WTC11 (cell line): ENCODE data around the gene BORCS8. TPM values are rescaled to one million over a fixed set of nuclear protein-coding genes. Genes with fewer than 3 reads are reported as not detected.
A peak's percentile ranks its signal among the peaks of the same experiment; 100 is the strongest.

Source experiments
- ATAC-seq: fragments of 200-7000 bp; cut with Tn5 transposase; 2 replicates; pipeline ENCODE4 v1.10.0; 2021; ENCODE audit warnings: mild to moderate bottlenecking, moderate library complexity
- CTCF ChIA-PET: fragments of 300-600 bp; sonication (Branson Sonifier 250); formaldehyde crosslinking; loops from one replicate; lab custom pipeline; 2021; ENCODE audit warnings: antibody characterized with exemption; lab: Charles Lee
- POLR2A ChIA-PET: fragments of 350-600 bp; sonication (Branson Sonifier 250); formaldehyde crosslinking; loops from one replicate; lab custom pipeline; 2021; ENCODE audit warnings: antibody characterized with exemption; lab: Charles Lee
- DNase-seq: peaks from one replicate; pipeline ENCODE4 v3.0.0; 2021; ENCODE audit warnings: low spot score
- H3K27ac Mint-ChIP-seq: 2 replicates; pipeline ENCODE4 v1.8.0; 2021; ENCODE audit warnings: mixed read lengths
- H3K27me3 Mint-ChIP-seq: 2 replicates; pipeline ENCODE4 v1.8.0; 2021; ENCODE audit warnings: low read depth, mild to moderate bottlenecking, moderate library complexity, mixed read lengths
- H3K36me3 Mint-ChIP-seq: 2 replicates; pipeline ENCODE4 v1.8.0; 2021; ENCODE audit warnings: mixed read lengths
- H3K4me1 Mint-ChIP-seq: 2 replicates; pipeline ENCODE4 v1.8.0; 2022; ENCODE audit warnings: mixed read lengths
- H3K4me3 Mint-ChIP-seq: 2 replicates; pipeline ENCODE4 v1.8.0; 2021; ENCODE audit warnings: mild to moderate bottlenecking, moderate library complexity, mixed read lengths
- H3K9me3 Mint-ChIP-seq: 2 replicates; pipeline ENCODE4 v1.8.0; 2021; ENCODE audit warnings: mixed read lengths
- ATF1 ChIP-seq: sonication (generic); formaldehyde crosslinking; IDR thresholded peaks from 2 replicates; pipeline ENCODE4 v1.8.1; 2023; ENCODE audit warnings: mild to moderate bottlenecking, moderate library complexity, missing genetic modification reagents
- ATF2 ChIP-seq: sonication (generic); formaldehyde crosslinking; IDR thresholded peaks from 2 replicates; pipeline ENCODE4 v1.8.1; 2022; ENCODE audit warnings: low read depth, missing genetic modification reagents, borderline replicate concordance
- CREB1 ChIP-seq: sonication (generic); formaldehyde crosslinking; IDR thresholded peaks from 2 replicates; pipeline ENCODE4 v1.8.0; 2023; ENCODE audit warnings: mild to moderate bottlenecking, missing genetic modification reagents
- CREM ChIP-seq: sonication (generic); formaldehyde crosslinking; IDR thresholded peaks from 2 replicates; pipeline ENCODE4 v1.8.1; 2022; ENCODE audit warnings: mild to moderate bottlenecking, missing genetic modification reagents, moderate library complexity
- E2F5 ChIP-seq: sonication (generic); formaldehyde crosslinking; IDR thresholded peaks from 2 replicates; pipeline ENCODE4 v1.8.1; 2022; ENCODE audit warnings: mild to moderate bottlenecking, moderate library complexity, missing genetic modification reagents
- EMX1 ChIP-seq: fragments of 250-450 bp; sonication (Bioruptor Pico); IDR thresholded peaks from 2 replicates; pipeline ENCODE4 v1.8.0; 2021; ENCODE audit warnings: mild to moderate bottlenecking
- ESRRA ChIP-seq: sonication (generic); formaldehyde crosslinking; IDR thresholded peaks from 2 replicates; pipeline ENCODE4 v1.8.1; 2022; ENCODE audit warnings: mild to moderate bottlenecking, missing genetic modification reagents, borderline replicate concordance
- FOXP1 ChIP-seq: sonication (generic); formaldehyde crosslinking; IDR thresholded peaks from 2 replicates; pipeline ENCODE4 v1.8.0; 2022; ENCODE audit warnings: missing genetic modification reagents, mild to moderate bottlenecking, moderate library complexity, borderline replicate concordance
- GABPB1 ChIP-seq: sonication (generic); formaldehyde crosslinking; IDR thresholded peaks from 2 replicates; pipeline ENCODE4 v1.8.1; 2023; ENCODE audit warnings: mild to moderate bottlenecking, missing genetic modification reagents
- IRF2 ChIP-seq: sonication (generic); formaldehyde crosslinking; IDR thresholded peaks from 2 replicates; pipeline ENCODE4 v1.8.0; 2022; ENCODE audit warnings: low read depth, missing genetic modification reagents, borderline replicate concordance
- JUN ChIP-seq: sonication (generic); formaldehyde crosslinking; IDR thresholded peaks from 2 replicates; pipeline ENCODE4 v1.8.0; 2023; ENCODE audit warnings: mild to moderate bottlenecking, missing genetic modification reagents
- NR2C2 ChIP-seq: sonication (generic); formaldehyde crosslinking; IDR thresholded peaks from 2 replicates; pipeline ENCODE4 v1.8.0; 2022; ENCODE audit warnings: mild to moderate bottlenecking, missing genetic modification reagents
- PRRX2 ChIP-seq: fragments of 250-450 bp; sonication (Bioruptor Pico); IDR thresholded peaks from 2 replicates; pipeline ENCODE4 v1.8.0; 2021; ENCODE audit warnings: mild to moderate bottlenecking
- RELA ChIP-seq: sonication (generic); formaldehyde crosslinking; IDR thresholded peaks from 2 replicates; pipeline ENCODE4 v1.8.1; 2022; ENCODE audit warnings: missing genetic modification reagents, mild to moderate bottlenecking, borderline replicate concordance
- SMAD4 ChIP-seq: sonication (generic); formaldehyde crosslinking; IDR thresholded peaks from 2 replicates; pipeline ENCODE4 v1.8.0; 2022; ENCODE audit warnings: mild to moderate bottlenecking, missing genetic modification reagents
- SOX15 ChIP-seq: fragments of 250-450 bp; sonication (Bioruptor Pico); IDR thresholded peaks from 2 replicates; pipeline ENCODE4 v1.9.0; 2021; ENCODE audit warnings: mild to moderate bottlenecking
- TEAD4 ChIP-seq: sonication (generic); formaldehyde crosslinking; IDR thresholded peaks from 2 replicates; pipeline ENCODE4 v1.8.0; 2022; ENCODE audit warnings: mild to moderate bottlenecking, missing genetic modification reagents
- ZBTB21 ChIP-seq: sonication (generic); formaldehyde crosslinking; IDR thresholded peaks from 2 replicates; pipeline ENCODE4 v1.8.1; 2023; ENCODE audit warnings: mild to moderate bottlenecking, missing genetic modification reagents, borderline replicate concordance
- ZMAT4 ChIP-seq: fragments of 250-450 bp; sonication (Bioruptor Pico); IDR thresholded peaks from 2 replicates; pipeline ENCODE4 v1.9.0; 2021; ENCODE audit warnings: mild to moderate bottlenecking
- ZNF121 ChIP-seq: sonication (generic); formaldehyde crosslinking; IDR thresholded peaks from 2 replicates; pipeline ENCODE4 v1.8.0; 2023; ENCODE audit warnings: missing genetic modification reagents
- ZNF219 ChIP-seq: sonication (generic); formaldehyde crosslinking; IDR thresholded peaks from 2 replicates; pipeline ENCODE4 v1.8.0; 2023; ENCODE audit warnings: missing genetic modification reagents, mild to moderate bottlenecking, borderline replicate concordance
- ZNF425 ChIP-seq: fragments of 250-450 bp; sonication (Bioruptor Pico); conservative IDR thresholded peaks from 2 replicates; pipeline ENCODE4 v1.9.0; 2021; ENCODE audit warnings: mild to moderate bottlenecking
- ZNF532 ChIP-seq: fragments of 250-450 bp; sonication (Bioruptor Pico); IDR thresholded peaks from 2 replicates; pipeline ENCODE4 v1.9.0; 2021; ENCODE audit warnings: mild to moderate bottlenecking, borderline replicate concordance
- ZSCAN18 ChIP-seq: fragments of 250-450 bp; sonication (Bioruptor Pico); IDR thresholded peaks from 2 replicates; pipeline ENCODE4 v2.1.2; 2022; ENCODE audit warnings: mild to moderate bottlenecking, moderate library complexity
- total RNA-seq: library from RNA; stranded (reverse); gene quantifications from 3 replicates; pipeline ENCODE4 v1.2.3, GENCODE V29; 2021

The BORCS8 gene
- total RNA-seq, 1 experiment from 2014 or later: 20.9 TPM

- POLR2A ChIA-PET: interaction anchor here (1.0 to 1.5 kb wide), 5 partner anchors 8 to 48 kb away, joined by 3 to 12 read pairs (median 4); no protein-coding TSS in a partner anchor
- H3K4me1 Mint-ChIP-seq: peaks cover 15% of the 10 kb centered on the region
- no peak for ATAC-seq
- CTCF ChIA-PET: interaction anchor here (0.6 to 3.3 kb wide), 7 partner anchors 17 to 90 kb away, joined by 3 to 32 read pairs (median 5); no protein-coding TSS in a partner anchor
- peaks cover 73% of the 10 kb centered on the region for H3K27me3 Mint-ChIP-seq
- no peak overlapping the region for H3K27ac Mint-ChIP-seq
- no peak for DNase-seq
- no peaks in the 10 kb centered on the region for H3K36me3 Mint-ChIP-seq
- H3K9me3 Mint-ChIP-seq: no peaks in the 10 kb centered on the region
- TF ChIP-seq IRF2 (no peak), SMAD4 (CRISPR knock-in tag) (no peak), ZSCAN18 (CRISPR knock-in tag) (no peak), PRRX2 (CRISPR knock-in tag) (no peak), ZBTB21 (CRISPR knock-in tag) (no peak), GABPB1 (CRISPR knock-in tag) (no peak), CREM (CRISPR knock-in tag) (no peak), CREB1 (CRISPR knock-in tag) (no peak)
- peak overlapping the region; percentile 61 for H3K4me3 Mint-ChIP-seq
Measured at GRCh38 chr19:19169236-19170052, 22.5 kb downstream of the BORCS8 start.

- H3K27me3 Mint-ChIP-seq: peaks cover 57% of the 10 kb centered on the region
- POLR2A ChIA-PET: interaction anchor here (0.5 to 0.7 kb wide), 2 partner anchors 19 to 116 kb away, joined by 3 read pairs; no protein-coding TSS in a partner anchor
- H3K27ac Mint-ChIP-seq: no peak overlapping the region
- TF ChIP-seq ZNF219: no peak
- no peak for TF ChIP-seq EMX1 (CRISPR knock-in tag)
- TF ChIP-seq ZNF532: no peak
- TF ChIP-seq ZBTB21 (CRISPR knock-in tag): no peak
- no peak for TF ChIP-seq ATF2 (CRISPR knock-in tag)
- TF ChIP-seq ZMAT4 (CRISPR knock-in tag): no peak
- TF ChIP-seq IRF2: no peak
- TF ChIP-seq TEAD4 (CRISPR knock-in tag): no peak
- TF ChIP-seq ZNF425: no peak
- TF ChIP-seq E2F5 (CRISPR knock-in tag): no peak
- TF ChIP-seq FOXP1 (CRISPR knock-in tag): no peak
- TF ChIP-seq JUN (CRISPR knock-in tag): no peak
- TF ChIP-seq NR2C2 (CRISPR knock-in tag): no peak
- TF ChIP-seq RELA (CRISPR knock-in tag): no peak
- TF ChIP-seq ATF1 (CRISPR knock-in tag): no peak
- no peak for TF ChIP-seq ESRRA (CRISPR knock-in tag)
- no peak for TF ChIP-seq SOX15 (CRISPR knock-in tag)
- no peak for TF ChIP-seq ZNF121 (CRISPR knock-in tag)
Measured at GRCh38 chr19:19167612-19168011, 24.3 kb downstream of the BORCS8 start.

More at GRCh38 chr19:19167612-19168011, 24.3 kb downstream of the BORCS8 start:
- ATAC-seq (no peak), DNase-seq (no peak)
- Mint-ChIP-seq H3K36me3 (no peaks in the 10 kb centered on the region), H3K9me3 (no peaks in the 10 kb centered on the region), H3K4me1 (peaks cover 15% of the 10 kb centered on the region), H3K4me3 (no peak overlapping the region)
- CTCF ChIA-PET: interaction anchor here (0.5 to 3.3 kb wide), 3 partner anchors 20 to 55 kb away, joined by 3 to 32 read pairs (median 5); no protein-coding TSS in a partner anchor
